Non-pigmented ciliary epithelial cell (primary cell): ENCODE measurements around the gene ICE1.
"Not testable (repeated sequence)": the region's sequence is repeated elsewhere in the genome, so short reads cannot be mapped to it uniquely, and the experiment has no call there.

ENCODE experiments used
- DNase-seq: peaks from one replicate; pipeline ENCODE4 v3.0.0-alpha.2; 2010; ENCODE audit warnings: low read depth

The ICE1 gene

GRCh38 chr5:5421961-5422818 is at the start of gene ICE1:
TSS of gene ICE1 (plus strand) at chr5:5422677. CDS start at chr5:5422916, 239 bp downstream.
- DNase-seq = peak; percentile 92

GRCh38 chr5:5372930-5373329 is 49.5 kb upstream of the ICE1 start:
- no peak for DNase-seq

- DNase-seq = no peak
These were observed 49.0 kb upstream of the ICE1 start for GRCh38 chr5:5373351-5373989.

- DNase-seq = peak; percentile 58
These were observed 48.3 kb upstream of the ICE1 start for GRCh38 chr5:5374009-5374715.

GRCh38 chr5:5377780-5378179 is 44.7 kb upstream of the ICE1 start:
- no peak for DNase-seq

- no peak for DNase-seq
These were observed 43.9 kb upstream of the ICE1 start for GRCh38 chr5:5378531-5378930.

- no peak for DNase-seq
These were observed 42.2 kb upstream of the ICE1 start for GRCh38 chr5:5380298-5380697.

GRCh38 chr5:5381310-5381913 is 41.1 kb upstream of the ICE1 start:
- DNase-seq = no peak

GRCh38 chr5:5383461-5383860 is 39.0 kb upstream of the ICE1 start:
- DNase-seq = no peak

GRCh38 chr5:5384660-5385330 is 37.7 kb upstream of the ICE1 start:
- no peak for DNase-seq

GRCh38 chr5:5385331-5385662 is 37.2 kb upstream of the ICE1 start:
- no peak for DNase-seq

- DNase-seq = no peak
These were observed 36.1 kb upstream of the ICE1 start for GRCh38 chr5:5386329-5386728.

- no peak for DNase-seq
These were observed 35.3 kb upstream of the ICE1 start for GRCh38 chr5:5387192-5387591.

- DNase-seq = no peak
These were observed 34.7 kb upstream of the ICE1 start for GRCh38 chr5:5387777-5388176.

- not testable (repeated sequence) for DNase-seq
These were observed 32.2 kb upstream of the ICE1 start for GRCh38 chr5:5390121-5390869.

- DNase-seq = not testable (repeated sequence)
These were observed 30.0 kb upstream of the ICE1 start for GRCh38 chr5:5392504-5392903.

- DNase-seq = not testable (repeated sequence)
These were observed 28.0 kb upstream of the ICE1 start for GRCh38 chr5:5394384-5394986.

- DNase-seq = not testable (repeated sequence)
These were observed 27.4 kb upstream of the ICE1 start for GRCh38 chr5:5395093-5395492.

GRCh38 chr5:5398071-5398470 is 24.4 kb upstream of the ICE1 start:
- DNase-seq = no peak

- no peak for DNase-seq
These were observed 21.4 kb upstream of the ICE1 start for GRCh38 chr5:5401095-5401494.

GRCh38 chr5:5403741-5404140 is 18.7 kb upstream of the ICE1 start:
- DNase-seq = no peak
